CD4-positive, alpha-beta T cell treated with Interleukin-6 for 4 hours (primary cell): ENCODE results near the gene PPARG.
"Not testable (repeated sequence)": the region's sequence is repeated elsewhere in the genome, so short reads cannot be mapped to it uniquely, and the experiment has no call there.

Source experiments
- DNase-seq: peaks from one replicate; pipeline ENCODE4 v3.0.0-alpha.2; 2020; ENCODE audit warnings: mixed read lengths

The PPARG gene

GRCh38 chr3:12465836-12466225, 177.0 kb downstream of the PPARG start:
- DNase-seq = no peak

DNA sequence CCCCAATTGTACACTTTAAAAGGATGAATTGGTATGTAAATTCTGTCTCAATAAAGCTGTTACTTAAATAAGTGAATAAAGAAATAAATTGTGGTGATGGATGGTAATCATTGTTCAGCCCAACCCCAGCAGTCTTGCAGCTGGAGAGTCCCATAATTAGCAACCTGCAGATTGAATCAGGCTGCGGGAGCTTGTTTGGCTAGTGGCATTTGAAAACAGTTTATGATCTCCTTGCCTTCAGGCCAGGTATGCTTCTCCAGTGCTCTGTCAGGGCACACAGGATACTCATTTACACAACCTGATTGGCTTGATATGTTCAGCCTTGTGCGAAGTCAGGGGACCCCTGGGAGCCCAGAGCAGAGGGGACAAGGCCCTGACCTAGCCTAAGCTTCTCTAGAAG, 178.9 kb downstream of the PPARG start:
- no peak for DNase-seq

- no peak for DNase-seq
These were observed 179.4 kb downstream of the PPARG start for GRCh38 chr3:12468276-12468675.

- DNase-seq = no peak
These were observed 179.9 kb downstream of the PPARG start for GRCh38 chr3:12468757-12469156.

DNA sequence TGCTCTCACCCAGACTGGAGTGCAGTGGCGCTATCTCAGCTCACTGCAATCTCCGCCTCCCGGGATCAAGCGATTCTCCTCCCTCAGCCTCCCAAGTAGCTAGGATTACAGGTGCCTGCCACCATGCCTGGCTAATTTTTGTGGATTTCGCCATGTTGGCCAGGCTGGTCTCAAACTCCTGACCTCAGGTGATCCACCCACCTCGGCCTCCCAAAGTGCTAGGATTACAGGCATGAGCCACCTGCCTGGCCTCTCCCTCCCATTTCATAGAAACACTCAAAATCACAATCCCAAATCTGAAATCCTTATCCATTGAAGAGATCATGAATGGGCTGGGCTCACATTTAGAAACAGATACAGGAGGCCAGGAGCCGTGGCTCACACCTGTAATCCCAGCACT, 180.4 kb downstream of the PPARG start:
- DNase-seq = not testable (repeated sequence)

DNA sequence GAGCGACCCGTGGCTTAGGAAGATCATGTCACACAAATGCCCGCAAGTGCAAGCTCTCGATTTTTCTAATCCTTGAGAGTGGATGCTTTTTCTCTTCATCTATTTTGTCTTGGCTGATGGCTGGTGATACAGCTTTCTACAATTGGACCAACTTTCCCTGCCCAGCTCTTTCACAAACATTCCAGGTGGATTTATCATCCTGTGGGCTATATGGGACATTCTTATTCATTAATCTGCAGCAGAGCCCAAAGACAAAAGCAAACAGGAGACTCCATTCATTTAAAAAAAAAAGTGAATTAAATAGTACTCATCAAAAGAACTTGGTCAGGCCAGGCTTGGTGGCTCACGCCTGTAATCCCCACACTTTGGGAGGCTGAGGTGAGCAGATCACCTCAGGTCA, 181.2 kb downstream of the PPARG start:
- no peak for DNase-seq

GRCh38 chr3:12470680-12471079, 181.8 kb downstream of the PPARG start:
- no peak for DNase-seq

DNA sequence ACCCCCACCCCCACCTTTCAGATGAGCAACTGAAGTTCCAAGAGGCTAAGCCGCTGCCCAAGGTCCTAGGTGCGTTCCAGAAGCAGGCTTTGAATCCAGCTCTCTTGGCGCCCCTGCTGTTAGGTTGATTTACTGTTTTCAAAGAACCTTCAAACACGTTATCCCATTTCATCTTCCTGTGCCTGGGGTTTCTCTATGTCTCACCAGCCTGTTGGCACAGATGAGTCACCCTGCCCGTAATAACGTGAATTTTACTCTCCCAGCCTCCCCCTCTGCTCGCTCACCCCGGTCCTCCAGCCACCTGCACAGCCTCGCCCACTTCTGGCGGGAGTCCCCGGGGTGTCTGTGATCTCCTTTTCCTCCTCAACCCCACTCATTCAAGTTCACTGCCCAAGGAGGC, 182.4 kb downstream of the PPARG start:
- DNase-seq = peak; percentile 36

- no peak for DNase-seq
These were observed 183.2 kb downstream of the PPARG start for GRCh38 chr3:12472000-12472610.

GRCh38 chr3:12472796-12473195, 183.9 kb downstream of the PPARG start:
- DNase-seq = no peak

GRCh38 chr3:12473511-12473910, 184.6 kb downstream of the PPARG start:
- DNase-seq = no peak

- DNase-seq = no peak
These were observed 187.5 kb downstream of the PPARG start for GRCh38 chr3:12476238-12476897.

DNA sequence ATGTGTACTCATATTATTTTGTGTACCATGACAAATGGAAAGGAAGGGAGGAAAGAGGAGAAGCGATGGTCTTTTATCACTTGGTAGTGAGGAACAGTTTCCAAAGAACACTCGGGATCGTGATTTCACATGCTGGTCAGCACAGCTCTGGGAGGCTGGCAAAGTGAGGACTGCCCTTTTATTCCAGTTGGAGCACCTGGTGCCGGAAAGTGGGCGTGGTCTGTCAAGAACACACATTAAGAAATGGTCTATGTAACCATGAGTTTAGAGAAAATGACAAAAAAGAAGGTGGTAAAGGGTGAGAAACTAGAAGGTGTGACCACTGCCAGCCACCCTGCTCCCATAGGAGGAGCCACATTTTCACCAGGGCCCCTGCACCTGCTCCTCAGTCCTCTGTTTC, 188.4 kb downstream of the PPARG start:
- no peak for DNase-seq

- DNase-seq = no peak
These were observed 189.5 kb downstream of the PPARG start for GRCh38 chr3:12478326-12478725.

DNA sequence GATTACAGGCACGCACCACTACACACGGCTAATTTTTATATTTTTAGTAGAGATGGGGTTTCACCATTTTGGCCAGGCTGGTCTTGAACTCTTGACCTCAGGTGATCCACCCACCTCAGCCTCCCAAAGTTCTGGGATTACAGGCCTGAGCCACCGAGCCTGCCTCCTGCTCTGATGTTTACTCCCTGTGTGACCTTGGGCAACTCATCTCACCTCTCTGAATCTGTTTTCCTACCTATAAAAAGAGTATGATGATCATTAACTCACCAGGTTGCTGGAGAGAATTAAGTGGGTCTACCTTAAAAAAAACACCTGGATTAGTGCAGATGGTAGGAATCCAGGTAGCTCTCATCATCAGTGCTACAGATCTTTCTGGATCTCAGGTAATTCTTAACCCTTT, 190.3 kb downstream of the PPARG start:
- DNase-seq = not testable (repeated sequence)

DNA sequence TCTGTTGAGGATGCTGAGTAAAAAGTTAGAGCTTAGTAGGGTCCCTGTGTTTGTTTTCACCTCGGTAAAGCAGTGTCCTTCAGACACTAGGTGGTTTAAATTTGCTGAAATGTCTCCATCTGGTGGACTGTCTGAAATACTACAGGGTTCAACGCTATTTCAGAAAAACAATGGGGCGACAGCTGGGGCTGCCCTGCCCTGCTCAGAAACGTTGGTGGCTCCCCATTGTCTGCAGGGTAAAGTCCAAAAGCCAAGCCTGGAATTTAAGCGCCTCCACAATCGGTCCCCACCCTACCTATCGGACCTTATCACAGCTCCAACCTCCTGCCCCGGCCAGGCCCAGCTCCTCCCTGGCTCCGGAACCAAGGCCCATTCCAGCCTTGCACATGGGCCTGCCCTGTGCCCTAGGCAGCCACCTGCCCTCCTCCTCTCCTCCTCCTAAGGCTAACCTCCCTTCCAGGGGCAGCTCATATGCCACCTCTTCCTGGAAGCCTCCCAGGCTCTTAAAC, 191.1 kb downstream of the PPARG start:
- peak; percentile 25 for DNase-seq

DNA sequence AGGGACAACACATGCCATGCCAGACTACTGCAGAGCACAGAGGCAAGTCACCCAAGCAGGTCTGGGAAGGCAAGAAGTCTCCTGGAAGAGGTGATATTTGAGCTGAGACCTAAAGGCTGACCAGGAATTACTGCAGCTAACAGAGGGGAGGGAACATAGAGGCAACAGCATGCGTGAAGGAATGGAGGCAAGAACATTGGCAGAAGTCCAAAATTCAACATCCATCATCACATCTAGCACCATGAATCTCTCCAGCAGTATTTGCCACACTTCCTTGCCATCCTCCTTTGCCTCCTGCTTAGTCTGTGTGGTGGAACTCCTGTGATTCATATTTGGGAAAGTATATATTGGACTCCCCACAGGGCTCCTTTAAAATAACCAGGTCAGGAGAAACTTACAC, 194.5 kb downstream of the PPARG start:
- DNase-seq = no peak

DNA sequence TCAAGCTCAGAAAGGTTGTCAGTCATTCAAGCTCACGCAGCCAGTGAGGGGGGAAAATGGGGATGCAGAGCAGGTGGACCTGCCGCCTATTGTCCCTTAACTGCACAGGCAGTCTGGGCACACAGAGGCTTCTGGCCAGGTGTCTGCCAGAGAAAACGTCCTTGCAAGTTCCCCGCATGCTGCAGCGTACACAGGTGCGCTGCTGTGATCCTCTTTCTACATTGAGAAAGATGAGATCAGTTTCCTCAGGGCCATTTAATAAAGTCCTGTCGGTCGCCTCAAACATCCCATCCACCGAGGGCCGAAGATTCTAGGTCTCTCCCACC, 195.0 kb downstream of the PPARG start:
- no peak for DNase-seq
